DMS 273 treated with DMSO at 0.1 percent for 48 hours (cell line): ENCODE results near the gene BBX.
"Not testable (repeated sequence)": the region's sequence is repeated elsewhere in the genome, so short reads cannot be mapped to it uniquely, and the experiment has no call there.

Source experiments
- DNase-seq: peaks from one replicate; lab custom pipeline; 2025; lab: John Stamatoyannopoulos, UW

BBX gene

DNA sequence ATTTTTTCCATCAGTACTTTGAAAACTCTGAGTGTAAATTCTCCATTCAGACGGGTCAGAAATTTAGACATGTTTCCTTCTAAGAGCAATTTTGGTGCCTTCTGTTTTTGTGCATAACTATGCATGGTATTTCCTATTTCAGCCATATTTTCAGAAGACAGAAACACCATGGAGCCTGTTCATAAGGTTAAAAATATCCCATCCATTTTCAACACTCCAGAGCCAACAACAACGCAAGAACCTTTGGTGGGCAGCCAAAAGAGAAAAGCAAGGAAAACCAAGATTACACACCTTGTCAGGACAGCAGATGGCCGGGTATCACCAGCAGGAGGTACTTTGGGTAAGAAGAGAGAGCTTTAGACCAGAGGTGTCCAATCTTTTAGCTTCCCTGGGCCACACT lies 275.6 kb downstream of the BBX start:
- no peak for DNase-seq

DNA sequence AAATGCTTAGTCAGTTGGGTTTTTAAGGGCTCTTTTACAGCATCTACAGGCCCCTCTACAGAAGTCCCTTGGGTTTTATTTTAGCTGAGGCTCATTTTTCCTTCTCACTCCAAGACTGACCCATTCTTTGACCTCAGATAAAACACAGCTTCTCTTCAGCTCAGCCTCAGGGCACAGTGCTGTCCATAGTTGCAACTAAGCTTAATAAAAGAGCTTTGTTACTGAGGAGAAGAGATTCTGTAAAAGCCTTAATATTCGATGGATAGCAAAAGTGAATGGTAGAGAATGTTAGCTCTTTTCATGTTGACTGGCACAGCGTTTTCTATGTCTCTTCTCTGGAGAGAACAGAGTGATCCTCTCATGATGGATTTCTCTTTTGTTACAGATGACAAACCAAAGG lies 277.9 kb downstream of the BBX start:
- no peak for DNase-seq

GRCh38 chr3:107803170-107803569 lies 280.4 kb downstream of the BBX start:
- DNase-seq: no peak

DNA sequence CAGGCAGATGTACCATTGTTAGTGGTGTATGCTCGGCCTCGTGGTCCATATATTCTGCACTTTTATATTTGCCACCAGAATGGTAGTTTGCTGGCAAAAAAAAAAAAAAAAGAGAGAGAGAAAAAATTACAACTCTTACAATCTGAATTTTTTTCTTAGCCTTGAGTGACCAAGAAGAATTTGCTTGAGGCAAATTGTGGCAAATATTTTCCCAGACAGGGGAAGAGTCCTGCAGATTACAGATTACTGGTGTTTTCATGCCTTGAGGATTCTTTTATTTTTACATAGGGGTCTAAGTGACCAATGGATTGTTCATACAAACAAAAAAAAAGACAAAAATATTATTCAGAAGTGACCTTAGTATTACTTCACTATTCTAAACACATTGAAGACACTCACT lies 283.3 kb downstream of the BBX start:
- DNase-seq: no peak

DNA sequence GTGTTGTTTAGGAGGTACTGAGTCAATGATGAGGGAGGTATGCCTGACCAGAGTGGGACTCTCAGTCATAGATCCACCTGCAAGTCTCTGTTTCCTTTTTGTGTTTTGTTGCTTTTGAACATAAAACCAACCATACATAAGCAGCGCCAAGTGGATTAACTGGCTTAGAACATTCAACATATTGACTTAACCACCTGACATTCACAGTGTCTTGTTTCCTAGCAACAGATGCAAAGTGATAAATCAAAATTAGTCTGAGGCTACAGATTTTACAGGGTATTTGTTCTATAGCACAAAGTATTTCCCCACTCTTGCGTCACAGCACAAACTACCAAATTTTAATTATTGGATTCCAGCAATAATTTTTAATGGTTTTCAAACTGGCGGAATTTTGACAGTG lies 283.8 kb downstream of the BBX start:
- DNase-seq: no peak

GRCh38 chr3:107810171-107811071 lies 287.7 kb downstream of the BBX start:
- no peak for DNase-seq

DNA sequence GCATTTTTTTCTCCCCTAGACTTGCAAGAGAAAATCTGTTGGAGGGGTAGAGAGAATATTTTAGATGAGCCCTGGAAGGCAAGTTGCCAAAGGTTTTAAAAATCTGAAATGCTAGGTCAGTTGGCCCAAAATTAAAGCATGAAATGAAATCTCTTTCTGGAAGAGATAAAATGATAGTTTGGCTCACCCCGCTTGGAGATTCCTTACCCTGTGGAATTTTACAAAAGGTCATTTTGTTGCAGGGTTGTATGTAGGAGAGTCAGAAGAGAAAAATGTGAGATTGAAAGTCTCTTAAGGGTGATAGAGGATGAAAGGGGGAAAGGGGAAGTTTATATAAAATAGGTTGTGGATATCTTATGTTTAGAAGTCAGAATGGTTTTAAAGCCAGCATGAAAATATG lies 290.3 kb downstream of the BBX start:
- no peak for DNase-seq

- no peak for DNase-seq
Measured at GRCh38 chr3:107816107-107816506, 293.3 kb downstream of the BBX start.

DNA sequence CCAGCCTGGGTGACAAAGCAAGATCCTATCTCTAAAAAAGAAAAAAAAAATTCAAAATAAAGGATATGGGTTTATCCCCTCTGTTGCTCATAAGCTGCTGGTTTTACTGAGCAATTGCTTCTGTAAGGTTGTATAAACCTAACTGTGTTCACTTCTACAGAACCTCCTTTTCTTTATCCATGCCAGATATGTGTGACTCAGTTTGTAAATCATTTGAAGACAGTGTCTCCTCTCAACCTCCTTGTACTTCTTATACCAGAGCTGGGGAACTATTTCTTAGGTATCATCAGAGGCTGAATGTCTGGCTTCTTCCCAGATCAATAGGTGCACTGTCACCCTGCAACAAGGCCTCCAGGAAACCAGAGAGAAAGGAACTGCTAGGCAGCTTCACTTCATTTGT lies 294.3 kb downstream of the BBX start:
- DNase-seq: no peak

DNA sequence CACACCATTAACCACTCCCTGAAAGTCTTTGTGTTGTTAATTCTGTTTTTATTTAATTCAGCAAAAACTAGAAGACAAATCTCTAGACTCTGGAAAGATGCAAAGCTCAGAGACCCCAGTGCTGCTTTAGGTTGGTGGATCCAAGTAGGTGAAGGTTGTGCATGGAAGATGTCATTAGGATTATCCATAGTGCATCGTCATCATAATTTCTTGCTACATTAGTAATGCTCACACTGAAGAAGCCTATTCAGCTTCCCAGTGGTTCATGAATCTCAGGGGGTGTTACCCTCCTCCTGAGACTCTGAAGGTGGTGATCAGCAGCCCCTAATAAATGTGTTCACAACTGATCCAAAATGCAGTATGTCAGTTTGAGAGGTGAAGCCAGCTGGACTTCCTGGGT lies 295.3 kb downstream of the BBX start:
- no peak for DNase-seq

GRCh38 chr3:107819656-107820055 lies 296.9 kb downstream of the BBX start:
- no peak for DNase-seq

GRCh38 chr3:107822308-107822707 lies 299.5 kb downstream of the BBX start:
- DNase-seq: no peak

GRCh38 chr3:107824822-107825371 lies 302.1 kb downstream of the BBX start:
- no peak for DNase-seq

- no peak for DNase-seq
Measured at GRCh38 chr3:107825556-107825955, 302.8 kb downstream of the BBX start.

DNA sequence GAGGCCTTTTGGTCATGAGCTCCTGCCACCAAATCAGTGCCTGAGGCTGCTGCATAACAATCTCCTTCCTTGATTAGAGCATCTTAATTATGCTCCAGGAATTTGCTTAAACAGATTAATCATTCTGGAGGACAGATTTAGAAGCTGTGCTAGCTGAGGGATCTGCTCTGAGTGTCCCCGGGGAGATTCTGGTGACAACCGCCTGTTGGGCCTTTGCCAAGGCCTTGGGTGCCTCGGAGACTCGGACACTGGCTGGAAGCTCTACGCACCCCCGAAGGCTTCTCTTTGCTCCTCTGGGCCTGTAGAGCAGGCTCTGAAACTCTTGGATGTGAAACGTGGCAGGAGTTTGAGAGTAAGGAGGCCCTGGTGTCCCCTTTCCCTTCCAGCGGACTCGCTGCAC lies 304.0 kb downstream of the BBX start:
- no peak for DNase-seq

- DNase-seq: no peak
Measured at GRCh38 chr3:107829185-107829584, 306.4 kb downstream of the BBX start.

- no peak for DNase-seq
Measured at GRCh38 chr3:107831590-107831989, 308.8 kb downstream of the BBX start.

DNA sequence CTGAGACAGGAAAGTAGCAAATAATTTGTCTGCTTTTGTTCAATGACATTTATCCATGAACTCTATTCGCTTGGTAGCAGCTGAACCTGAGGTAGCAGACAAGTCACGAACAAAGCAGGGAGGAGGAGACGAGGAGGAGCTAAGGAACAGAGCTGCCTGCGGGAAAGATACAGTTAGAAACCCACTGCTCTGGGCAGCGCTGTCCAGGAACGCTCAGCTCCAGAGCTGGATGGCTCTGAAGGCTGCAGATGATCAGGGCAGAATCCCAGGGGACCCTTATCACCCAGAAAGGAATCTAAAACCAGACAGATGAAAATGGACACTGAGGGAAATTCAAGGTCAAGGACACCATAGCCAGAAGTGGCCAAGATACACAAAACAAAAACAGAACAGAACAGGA lies 310.3 kb downstream of the BBX start:
- no peak for DNase-seq

DNA sequence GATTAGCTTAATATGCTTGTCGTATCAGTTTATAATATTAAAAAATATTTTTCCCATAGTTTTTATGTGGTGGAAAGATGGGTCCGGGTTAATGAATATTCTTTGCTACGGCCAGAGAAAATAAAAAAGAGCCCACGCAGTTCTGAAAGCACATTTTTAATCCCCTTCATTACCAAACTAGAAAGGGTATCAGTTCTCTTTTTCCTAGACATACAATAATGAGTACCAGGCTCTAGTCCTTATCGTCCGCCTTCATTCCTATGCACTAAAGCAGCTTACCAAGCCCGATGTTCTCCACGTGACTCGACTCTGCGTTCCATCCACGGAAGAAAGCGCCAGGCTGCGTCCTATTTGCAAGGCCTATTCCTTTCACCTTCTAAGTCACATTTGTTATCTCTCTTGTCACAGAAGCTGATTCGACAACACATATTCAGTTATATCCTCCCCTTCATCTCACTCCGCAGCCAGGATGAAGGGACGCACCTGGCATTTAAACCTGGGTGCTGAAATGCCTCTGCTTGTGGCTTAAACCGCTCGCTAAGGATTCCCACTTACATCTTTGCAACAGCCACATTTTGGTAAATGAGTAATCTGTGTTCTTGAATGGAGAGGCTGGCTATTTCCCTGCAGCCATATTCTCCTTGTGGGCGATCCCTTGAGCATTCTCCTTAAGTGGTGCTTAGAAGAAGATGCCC lies 311.1 kb downstream of the BBX start:
- no peak for DNase-seq

DNA sequence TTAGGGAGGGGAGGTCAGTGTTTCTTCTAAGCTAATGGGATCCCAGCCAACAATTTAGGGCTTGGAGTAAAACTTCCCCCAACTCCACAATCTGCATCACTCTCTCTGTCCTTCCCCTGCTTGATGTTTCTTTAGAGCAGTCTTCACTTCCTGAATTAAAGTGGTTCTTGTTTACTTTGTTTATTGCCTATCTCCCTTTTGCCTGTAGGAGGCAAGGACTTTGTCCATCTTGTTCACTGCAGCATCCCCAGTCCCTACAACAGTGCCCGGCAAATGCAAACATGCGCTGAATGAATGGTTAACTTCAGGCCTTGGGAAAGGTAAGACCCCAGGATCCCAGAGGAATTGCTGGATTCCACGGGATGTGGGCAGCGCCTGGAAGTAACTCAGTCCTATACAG lies 312.2 kb downstream of the BBX start:
- not testable (repeated sequence) for DNase-seq

DNA sequence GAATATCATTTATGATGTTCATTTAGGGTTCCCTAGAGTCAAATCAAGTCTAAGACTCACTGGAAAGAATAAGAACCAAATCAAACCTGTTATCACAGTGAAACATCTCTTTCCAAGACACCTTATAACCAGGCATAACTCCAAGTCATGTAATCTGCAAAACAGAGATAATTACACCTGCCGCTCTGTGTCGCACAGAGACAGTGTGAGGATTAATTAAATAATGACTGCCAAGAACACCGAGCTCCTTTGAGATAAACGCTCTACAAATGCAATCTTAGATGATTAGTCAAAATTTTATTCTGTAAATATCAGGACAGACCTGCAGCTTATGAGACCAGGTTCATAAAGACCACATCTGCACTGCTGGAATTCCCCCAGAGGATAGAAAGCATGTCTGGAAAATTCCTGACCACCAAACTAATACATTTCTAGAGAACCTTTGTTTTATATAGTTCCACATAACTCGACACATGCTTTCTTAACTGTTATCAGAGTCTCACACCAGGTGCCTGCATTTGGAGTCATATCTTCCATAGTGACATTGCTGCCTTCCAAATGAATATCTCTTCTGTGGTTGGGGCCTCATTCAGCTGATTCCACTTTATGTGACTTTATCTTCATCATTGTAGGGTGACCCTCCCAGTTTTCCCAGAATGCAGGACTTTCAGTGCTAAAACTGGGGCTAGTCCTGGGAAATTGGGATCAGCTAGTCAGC lies 315.3 kb downstream of the BBX start:
- no peak for DNase-seq

GRCh38 chr3:107841831-107842230 lies 319.1 kb downstream of the BBX start:
- no peak for DNase-seq

DNA sequence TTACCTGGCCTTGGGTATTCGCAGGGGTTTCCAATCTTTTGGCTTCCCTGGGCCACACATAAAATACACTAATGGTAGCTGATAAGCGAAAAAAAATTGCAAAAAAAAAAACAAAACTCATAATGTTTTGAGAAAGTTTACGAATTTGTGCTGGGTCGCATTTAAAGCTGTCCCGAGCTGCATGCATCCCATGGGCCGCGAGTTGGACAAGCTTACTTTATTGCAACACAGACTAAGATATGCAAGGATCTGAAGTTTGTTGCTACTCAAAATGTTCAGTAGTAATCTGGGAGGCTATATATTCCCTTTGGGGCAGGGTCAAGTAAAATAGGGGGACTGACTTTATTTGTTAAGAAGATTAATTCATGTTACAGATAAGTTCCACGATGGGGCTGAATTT lies 320.2 kb downstream of the BBX start:
- DNase-seq: no peak
